MCF 10A (cell line): ENCODE results near the gene TMEM176A. TPM values are rescaled to one million over a fixed set of nuclear protein-coding genes. Genes with fewer than 3 reads are reported as not detected.
A peak's percentile ranks its signal among the peaks of the same experiment; 100 is the strongest.

Experiments
- BruUV-seq: library from RNA; stranded (reverse); fragments of 400-500 nt; replicated peaks from 2 replicates; lab custom pipeline; 2021; lab: Mats Ljungman, UMichigan
- CTCF ChIA-PET: fragments of 300-600 bp; sonication (Branson Sonifier 250); formaldehyde crosslinking; extraction: SDS; loops from one replicate; lab custom pipeline; 2021; ENCODE audit warnings: antibody characterized with exemption, inconsistent platforms; lab: Yijun Ruan, JAX
- POLR2A ChIA-PET: fragments of 300-600, 350-650 bp; sonication (Branson Sonifier 250); formaldehyde crosslinking; extraction: SDS; loops from one replicate; lab custom pipeline; 2020; ENCODE audit warnings: antibody characterized with exemption, inconsistent platforms; lab: Yijun Ruan, JAX
- DNase-seq: peaks from one replicate; pipeline ENCODE4 v3.0.0-alpha.2; 2018; ENCODE audit not compliant: unreplicated experiment
- H3K27ac Mint-ChIP-seq: one replicate; pipeline ENCODE4 v1.8.0; 2022; ENCODE audit warnings: mild to moderate bottlenecking, low read depth, mixed read lengths; ENCODE audit not compliant: unreplicated experiment
- H3K27me3 Mint-ChIP-seq: one replicate; pipeline ENCODE4 v1.8.0; 2022; ENCODE audit warnings: mixed read lengths; ENCODE audit not compliant: insufficient read depth, unreplicated experiment
- H3K36me3 Mint-ChIP-seq: one replicate; pipeline ENCODE4 v1.8.0; 2022; ENCODE audit warnings: mild to moderate bottlenecking, moderate library complexity, mixed read lengths; ENCODE audit not compliant: insufficient read depth, unreplicated experiment
- H3K4me1 Mint-ChIP-seq: one replicate; pipeline ENCODE4 v1.8.0; 2022; ENCODE audit warnings: mixed read lengths; ENCODE audit not compliant: insufficient read depth, unreplicated experiment
- H3K4me3 Mint-ChIP-seq: one replicate; pipeline ENCODE4 v1.8.0; 2022; ENCODE audit warnings: mild to moderate bottlenecking, moderate library complexity, mixed read lengths; ENCODE audit not compliant: unreplicated experiment
- H3K9me3 Mint-ChIP-seq: one replicate; pipeline ENCODE4 v1.8.0; 2022; ENCODE audit warnings: mixed read lengths; ENCODE audit not compliant: unreplicated experiment
- intact Hi-C: fragments of 100-400 bp; cut with micrococcal nuclease; formaldehyde crosslinking; loops from 2 replicates; pipeline ENCODE4 v1.14.1; 2022
- total RNA-seq: library from RNA; stranded (reverse); gene quantifications from 2 replicates; pipeline ENCODE4 v1.2.3, GENCODE V29; 2022
- TF ChIP-seq, protein P1 (sequence below): fragments of 200-600 bp; IDR thresholded peaks from one replicate; pipeline ENCODE4 v1.8.0; 2022; ENCODE audit warnings: antibody characterized with exemption, mild to moderate bottlenecking; ENCODE audit not compliant: unreplicated experiment

TMEM176A gene
- total RNA-seq, 1 experiment from 2014 or later, result not detected

GRCh38 chr7:150778014-150778737 is 22.4 kb upstream of the TMEM176A start:
- Mint-ChIP-seq H3K27me3 (peaks cover 29% of the 10 kb centered on the region), H3K4me1 (no peaks in the 10 kb centered on the region), H3K27ac (no peak overlapping the region), H3K9me3 (no peaks in the 10 kb centered on the region), H3K36me3 (no peaks in the 10 kb centered on the region), H3K4me3 (no peak overlapping the region)
- intact Hi-C loops, result loop anchor here (1.0 to 5.0 kb wide), 4 partner anchors 99 to 394 kb away; no protein-coding TSS in a partner anchor
- BruUV-seq, result no TSS peak
- ChIA-PET CTCF (interaction anchor here (0.6 to 3.5 kb wide), 26 partner anchors 8 to 443 kb away, joined by 3 to 37 read pairs (median 4); partner anchors contain the start of gene GIMAP4), POLR2A (no interaction called here)
- DNase-seq, result no peak
- TF ChIP-seq, protein P1, sequence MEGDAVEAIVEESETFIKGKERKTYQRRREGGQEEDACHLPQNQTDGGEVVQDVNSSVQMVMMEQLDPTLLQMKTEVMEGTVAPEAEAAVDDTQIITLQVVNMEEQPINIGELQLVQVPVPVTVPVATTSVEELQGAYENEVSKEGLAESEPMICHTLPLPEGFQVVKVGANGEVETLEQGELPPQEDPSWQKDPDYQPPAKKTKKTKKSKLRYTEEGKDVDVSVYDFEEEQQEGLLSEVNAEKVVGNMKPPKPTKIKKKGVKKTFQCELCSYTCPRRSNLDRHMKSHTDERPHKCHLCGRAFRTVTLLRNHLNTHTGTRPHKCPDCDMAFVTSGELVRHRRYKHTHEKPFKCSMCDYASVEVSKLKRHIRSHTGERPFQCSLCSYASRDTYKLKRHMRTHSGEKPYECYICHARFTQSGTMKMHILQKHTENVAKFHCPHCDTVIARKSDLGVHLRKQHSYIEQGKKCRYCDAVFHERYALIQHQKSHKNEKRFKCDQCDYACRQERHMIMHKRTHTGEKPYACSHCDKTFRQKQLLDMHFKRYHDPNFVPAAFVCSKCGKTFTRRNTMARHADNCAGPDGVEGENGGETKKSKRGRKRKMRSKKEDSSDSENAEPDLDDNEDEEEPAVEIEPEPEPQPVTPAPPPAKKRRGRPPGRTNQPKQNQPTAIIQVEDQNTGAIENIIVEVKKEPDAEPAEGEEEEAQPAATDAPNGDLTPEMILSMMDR, result no peak

DNA sequence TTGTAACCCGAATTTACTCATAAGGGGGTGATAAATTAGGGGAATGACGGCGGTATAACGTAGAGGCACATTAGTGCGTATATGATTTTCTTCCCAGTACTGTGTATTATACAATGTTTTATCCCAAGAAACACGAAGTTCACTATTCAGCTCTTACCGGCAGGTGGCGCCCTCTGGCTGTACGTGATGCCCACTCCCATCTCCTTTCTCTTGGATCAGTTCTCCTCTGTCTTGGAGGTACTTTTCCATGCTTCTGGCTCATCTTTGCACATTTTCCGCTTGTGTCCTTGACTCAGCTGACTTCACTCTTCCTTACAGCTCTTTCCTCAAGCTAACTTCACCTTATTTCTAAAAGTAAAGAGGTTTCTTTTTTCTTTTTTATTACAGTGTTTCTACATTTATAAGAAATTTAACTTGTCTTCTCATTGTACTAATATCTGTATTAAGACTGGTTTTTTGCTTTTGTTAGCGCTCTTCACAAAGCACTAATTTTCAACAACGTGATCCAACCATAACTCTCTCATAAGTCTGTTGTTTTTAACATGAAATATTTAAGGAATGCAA is 21.7 kb upstream of the TMEM176A start:
- Mint-ChIP-seq H3K27ac (no peak overlapping the region), H3K4me1 (no peaks in the 10 kb centered on the region), H3K9me3 (no peaks in the 10 kb centered on the region), H3K4me3 (no peak overlapping the region), H3K36me3 (no peaks in the 10 kb centered on the region), H3K27me3 (peaks cover 23% of the 10 kb centered on the region)
- intact Hi-C loops, result loop anchor here (1.0 to 5.0 kb wide), 4 partner anchors 98 to 393 kb away; no protein-coding TSS in a partner anchor
- ChIA-PET POLR2A (no interaction called here), CTCF (interaction anchor here (0.6 to 3.5 kb wide), 35 partner anchors 8 to 444 kb away, joined by 3 to 37 read pairs (median 3); partner anchors contain the start of gene GIMAP4)
- BruUV-seq, result no TSS peak
- peak; percentile 75 for DNase-seq
- TF ChIP-seq, protein P1, result peak; percentile 76

DNA sequence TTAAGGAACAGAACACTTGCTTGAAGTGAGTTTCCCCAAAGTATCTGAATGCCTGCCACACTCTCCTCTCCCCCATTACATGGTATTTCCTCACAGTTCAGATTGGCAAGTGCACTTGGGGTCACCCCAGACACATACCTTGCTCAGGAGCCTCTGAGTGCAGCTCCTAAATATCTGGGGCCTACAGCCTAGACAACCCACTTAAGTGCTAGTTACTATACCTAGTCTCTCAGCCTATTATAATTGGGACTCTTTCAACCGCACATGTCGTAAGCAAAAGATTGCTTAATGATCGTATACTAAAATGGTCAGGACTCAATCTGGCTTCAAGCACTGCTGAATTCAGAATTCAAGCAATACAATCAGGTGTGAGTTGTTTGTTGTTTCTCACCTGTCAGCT is 20.3 kb upstream of the TMEM176A start:
- Mint-ChIP-seq H3K4me1 (no peaks in the 10 kb centered on the region), H3K4me3 (no peak overlapping the region), H3K36me3 (no peaks in the 10 kb centered on the region), H3K9me3 (no peaks in the 10 kb centered on the region), H3K27ac (no peak overlapping the region), H3K27me3 (peaks cover 25% of the 10 kb centered on the region)
- TF ChIP-seq, protein P1, result no peak
- CTCF ChIA-PET, result interaction anchor here (0.6 to 3.5 kb wide), 4 partner anchors 14 to 331 kb away, joined by 3 to 37 read pairs (median 6); no protein-coding TSS in a partner anchor
- BruUV-seq, result no TSS peak
- POLR2A ChIA-PET, result interaction anchor here (0.6 kb wide), 1 partner anchor 14 kb away, joined by 3 read pairs; no protein-coding TSS in a partner anchor
- intact Hi-C loops, result no loop called here
- no peak for DNase-seq

- H3K4me1 Mint-ChIP-seq, result no peaks in the 10 kb centered on the region
- H3K36me3 Mint-ChIP-seq, result no peaks in the 10 kb centered on the region
- no peak for DNase-seq
- peaks cover 33% of the 10 kb centered on the region for H3K27me3 Mint-ChIP-seq
- intact Hi-C loops, result no loop called here
- BruUV-seq, result no TSS peak
- POLR2A ChIA-PET, result interaction anchor here (0.8 kb wide), 1 partner anchor 95 kb away, joined by 3 read pairs; no protein-coding TSS in a partner anchor
- TF ChIP-seq, protein P1, result no peak
- H3K27ac Mint-ChIP-seq, result no peak overlapping the region
- no peak overlapping the region for H3K4me3 Mint-ChIP-seq
- no peaks in the 10 kb centered on the region for H3K9me3 Mint-ChIP-seq
- CTCF ChIA-PET, result interaction anchor here (0.6 to 3.5 kb wide), 5 partner anchors 9 to 330 kb away, joined by 3 to 37 read pairs (median 3); no protein-coding TSS in a partner anchor
Observed at GRCh38 chr7:150781103-150781502, 19.5 kb upstream of the TMEM176A start.
